Astrocyte of the spinal cord (primary cell): Measurements from ENCODE around the gene CDK8.
A peak's percentile ranks its signal among the peaks of the same experiment; 100 is the strongest.
"Not testable (repeated sequence)": the region's sequence is repeated elsewhere in the genome, so short reads cannot be mapped to it uniquely, and the experiment has no call there.

ENCODE experiments used
- DNase-seq: peaks from one replicate; pipeline ENCODE4 v3.0.0; 2011; ENCODE audit warnings: low read depth, low spot score
- H3K4me3 ChIP-seq: 2 replicates; pipeline ENCODE4 v1.5.1; 2011; ENCODE audit warnings: low read depth, mild to moderate bottlenecking, low read length, moderate library complexity
- in situ Hi-C: cut with HindIII; loops from 2 replicates; pipeline ENCODE4 v1.10.0; 2017; ENCODE audit warnings: low sequenced_read_pairs
- TF ChIP-seq, protein P1 (sequence below): IDR thresholded peaks from 2 replicates; pipeline ENCODE4 v1.5.1; 2012; ENCODE audit warnings: low read depth, mild to moderate bottlenecking, low read length, inconsistent platforms

CDK8 gene

DNA sequence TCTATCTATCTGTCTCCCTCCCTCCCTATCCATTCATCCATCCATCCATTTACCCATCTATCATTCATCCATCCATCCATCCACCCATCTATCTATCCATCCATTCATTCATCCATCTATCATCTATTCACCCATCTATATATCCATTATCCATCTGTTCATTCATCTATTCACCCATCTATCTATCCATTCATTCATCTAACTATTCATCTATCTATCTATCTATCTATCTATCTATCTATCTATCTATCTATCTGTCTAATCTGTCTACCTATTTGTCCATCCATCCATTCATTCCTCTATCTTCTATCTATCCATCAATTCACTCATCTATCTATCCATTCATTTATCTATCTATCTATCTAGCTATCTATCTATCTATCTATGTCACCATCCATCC is 4.4 kb upstream of the CDK8 start:
- DNase-seq = no peak
- in situ Hi-C loops = no loop called here
- H3K4me3 ChIP-seq = no peak overlapping the region
- TF ChIP-seq, protein P1, sequence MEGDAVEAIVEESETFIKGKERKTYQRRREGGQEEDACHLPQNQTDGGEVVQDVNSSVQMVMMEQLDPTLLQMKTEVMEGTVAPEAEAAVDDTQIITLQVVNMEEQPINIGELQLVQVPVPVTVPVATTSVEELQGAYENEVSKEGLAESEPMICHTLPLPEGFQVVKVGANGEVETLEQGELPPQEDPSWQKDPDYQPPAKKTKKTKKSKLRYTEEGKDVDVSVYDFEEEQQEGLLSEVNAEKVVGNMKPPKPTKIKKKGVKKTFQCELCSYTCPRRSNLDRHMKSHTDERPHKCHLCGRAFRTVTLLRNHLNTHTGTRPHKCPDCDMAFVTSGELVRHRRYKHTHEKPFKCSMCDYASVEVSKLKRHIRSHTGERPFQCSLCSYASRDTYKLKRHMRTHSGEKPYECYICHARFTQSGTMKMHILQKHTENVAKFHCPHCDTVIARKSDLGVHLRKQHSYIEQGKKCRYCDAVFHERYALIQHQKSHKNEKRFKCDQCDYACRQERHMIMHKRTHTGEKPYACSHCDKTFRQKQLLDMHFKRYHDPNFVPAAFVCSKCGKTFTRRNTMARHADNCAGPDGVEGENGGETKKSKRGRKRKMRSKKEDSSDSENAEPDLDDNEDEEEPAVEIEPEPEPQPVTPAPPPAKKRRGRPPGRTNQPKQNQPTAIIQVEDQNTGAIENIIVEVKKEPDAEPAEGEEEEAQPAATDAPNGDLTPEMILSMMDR = no peak

DNA sequence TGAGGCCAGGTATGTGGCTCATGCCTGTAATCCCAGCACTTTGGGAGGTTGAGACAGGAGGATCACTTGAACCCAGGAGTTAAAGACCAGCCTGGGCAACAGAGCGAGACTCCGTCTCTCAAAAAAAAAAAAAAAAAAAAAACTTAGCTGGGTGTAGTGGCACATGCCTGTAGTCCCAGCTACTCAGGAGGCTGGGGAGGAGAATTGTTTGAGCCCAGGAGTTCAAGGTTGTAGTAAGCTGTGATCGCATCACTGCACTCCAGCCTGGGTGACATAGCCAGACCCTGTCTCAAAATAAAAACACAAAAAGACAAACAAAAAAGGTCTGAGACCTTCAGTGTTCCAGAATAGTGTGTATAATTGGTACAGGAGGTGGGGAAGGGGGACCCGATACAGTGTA is 1.9 kb upstream of the CDK8 start:
- H3K4me3 ChIP-seq, in situ Hi-C loops, DNase-seq: not testable (repeated sequence)

DNA sequence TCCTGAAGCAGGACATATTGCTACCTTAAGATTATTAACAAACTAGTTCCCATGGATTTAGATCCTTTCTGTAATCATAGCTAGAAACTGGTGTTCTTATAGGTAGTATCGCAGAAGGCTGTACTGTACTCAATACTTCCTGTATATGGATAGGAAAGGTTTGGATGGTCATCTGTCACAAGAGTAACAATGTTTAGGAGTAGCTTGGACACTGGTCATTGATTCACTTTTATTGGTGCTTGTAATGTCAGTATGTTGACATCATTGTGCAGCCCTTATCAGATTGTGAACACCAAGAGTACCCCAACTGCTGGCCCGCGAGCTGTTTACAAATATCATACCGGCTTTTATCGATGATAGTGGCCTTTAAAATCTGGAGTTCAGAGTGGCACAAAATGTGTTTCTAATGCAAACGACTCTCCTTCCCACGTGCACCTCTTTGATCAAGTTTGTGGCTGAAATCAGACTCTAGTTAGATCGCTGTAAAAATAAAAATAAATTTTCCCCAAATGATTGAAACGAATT is 605 bp upstream of the CDK8 start:
- TF ChIP-seq, protein P1 = no peak
- no peak for DNase-seq
- in situ Hi-C loops = no loop called here
- H3K4me3 ChIP-seq = peak overlapping the region; percentile 73

DNA sequence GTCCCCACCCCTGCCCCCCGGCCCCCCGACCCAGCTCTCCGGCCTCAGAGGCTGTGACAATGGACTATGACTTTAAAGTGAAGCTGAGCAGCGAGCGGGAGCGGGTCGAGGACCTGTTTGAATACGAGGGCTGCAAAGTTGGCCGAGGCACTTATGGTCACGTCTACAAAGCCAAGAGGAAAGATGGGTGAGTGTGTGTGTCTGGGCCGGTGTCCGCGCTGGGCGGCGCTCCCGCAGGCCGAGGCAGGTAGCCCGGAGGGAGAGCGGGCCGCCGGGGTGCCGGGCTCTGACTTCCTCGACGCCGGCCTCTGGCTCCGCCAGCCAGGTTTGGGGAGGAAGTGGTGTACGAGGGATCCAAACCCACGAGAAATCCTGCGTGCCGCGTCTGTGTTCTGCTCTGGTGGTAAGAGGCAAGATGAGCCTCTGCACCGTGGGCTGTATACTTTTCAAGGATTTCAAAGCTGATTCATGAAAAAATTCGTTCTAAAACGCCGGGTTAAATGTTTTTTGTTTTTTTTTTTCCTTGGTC is 718 bp downstream of the CDK8 start:
- TF ChIP-seq, protein P1 = no peak
- in situ Hi-C loops = no loop called here
- peak; percentile 39 for DNase-seq

GRCh38 chr13:26255115-26255514 is 1.2 kb downstream of the CDK8 start:
- TF ChIP-seq, protein P1 = no peak
- H3K4me3 ChIP-seq = peak overlapping the region; percentile 73
- DNase-seq = no peak
- in situ Hi-C loops = no loop called here

More for the DNA sequence above, 718 bp downstream of the CDK8 start:
- H3K4me3 ChIP-seq = peak overlapping the region; percentile 73

GRCh38 chr13:26255691-26256277 is 1.9 kb downstream of the CDK8 start:
- in situ Hi-C loops = no loop called here
- TF ChIP-seq, protein P1 = peak; percentile 30
- H3K4me3 ChIP-seq = peak overlapping the region; percentile 73
- peak; percentile 10 for DNase-seq

- DNase-seq = no peak
- in situ Hi-C loops = no loop called here
- TF ChIP-seq, protein P1 = no peak
- no peak overlapping the region for H3K4me3 ChIP-seq
Measured at GRCh38 chr13:26257049-26257448, 3.1 kb downstream of the CDK8 start.
